K562 (cell line): ENCODE results near the gene CD82. TPM values are rescaled to one million over a fixed set of nuclear protein-coding genes. Genes with fewer than 3 reads are reported as not detected.

ENCODE experiments used
- ATAC-seq: fragments of 200-7000 bp; cut with Tn5 transposase; 3 replicates; pipeline ENCODE4 v1.9.1; 2020; ENCODE audit warnings: moderate library complexity
- BruUV-seq: library from RNA; stranded (reverse); fragments of 400-500 nt; replicated peaks from 2 replicates; lab custom pipeline; 2021; lab: Mats Ljungman, UMichigan
- CTCF ChIA-PET: fragments of 300-600 bp; formaldehyde crosslinking; extraction: SDS; loops from one replicate; lab custom pipeline; 2021; ENCODE audit warnings: low intra/inter-chr PET ratio; lab: Yijun Ruan, JAX
- POLR2A ChIA-PET: fragments of 300-600, 350-650 bp; sonication (Branson Sonifier 250); formaldehyde crosslinking; extraction: SDS; loops from one replicate; lab custom pipeline; 2021; ENCODE audit warnings: antibody characterized with exemption, inconsistent platforms; lab: Yijun Ruan, JAX
- DNase-seq, 4 experiments: peaks; one replicate each; pipeline versions ENCODE4 v3.0.0 to v3.0.0-alpha.2; 2011 to 2018; ENCODE audit warnings: low spot score in 3 of 4, mixed read lengths in 3 of 4; ENCODE audit errors: extremely low read depth in 1 of 4
- FAIRE-seq: peaks from 2 replicates; lab custom pipeline; 2011; peaks lifted over from hg19 to GRCh38; lab: Jason Lieb, UNC
- H2AFZ ChIP-seq: 2 replicates; pipeline ENCODE4 v1.6.0; 2011; ENCODE audit warnings: low read depth, low read length, control low read depth, inconsistent platforms
- H3K27ac ChIP-seq: fragments of 200-600 bp; 3 replicates; pipeline ENCODE4 v1.8.0; 2011; ENCODE audit warnings: low read depth, mild to moderate bottlenecking, control low read depth, inconsistent platforms, low read length, moderate library complexity, mixed read lengths; ENCODE audit errors: extremely low read depth
- H3K27me3 ChIP-seq, 2 experiments: fragments of 300-600 bp in 1 of 2; 2 replicates in 1 of 2; 3 replicates in 1 of 2; pipeline versions ENCODE4 v1.6.0 to v1.8.0; 2011; ENCODE audit warnings: inconsistent platforms in 2 of 2, low read length in 2 of 2, mild to moderate bottlenecking in 1 of 2, mixed read lengths in 1 of 2, moderate library complexity in 1 of 2; ENCODE audit not compliant: control insufficient read depth in 2 of 2, insufficient read depth in 2 of 2
- H3K36me3 ChIP-seq: fragments of 300-600 bp; 3 replicates; pipeline ENCODE4 v1.8.0; 2011; ENCODE audit warnings: mild to moderate bottlenecking, low read length, inconsistent platforms; ENCODE audit not compliant: control insufficient read depth, insufficient read depth
- H3K4me1 ChIP-seq, 2 experiments: fragments of 200-600 bp in 1 of 2; replicated peaks in 1 of 2; 2 replicates in 1 of 2; 3 replicates in 1 of 2; pipeline versions ENCODE4 v1.5.1 to v1.8.0; 2011; ENCODE audit warnings: inconsistent platforms in 2 of 2, low read length in 2 of 2, mild to moderate bottlenecking in 1 of 2, mixed read lengths in 1 of 2, moderate library complexity in 1 of 2; ENCODE audit not compliant: control insufficient read depth in 2 of 2, insufficient read depth in 2 of 2
- H3K4me2 ChIP-seq: 2 replicates; pipeline ENCODE4 v1.6.1; 2011; ENCODE audit warnings: low read length, control low read depth, inconsistent platforms, mixed read lengths; ENCODE audit not compliant: insufficient read depth
- H3K4me3 ChIP-seq: fragments of 200-600 bp; sonication (generic), shearing (Covaris generic); 2 replicates; pipeline ENCODE4 v1.5.1; 2016; ENCODE audit warnings: control low read depth, inconsistent platforms
- H3K79me2 ChIP-seq: fragments of 200-600 bp; 3 replicates; pipeline ENCODE4 v1.8.0; 2011; ENCODE audit warnings: low read length, inconsistent platforms; ENCODE audit not compliant: control insufficient read depth, insufficient read depth
- H3K9ac ChIP-seq, 2 experiments: 2 replicates each; pipeline versions ENCODE4 v1.6.0 to v1.6.1; 2011; ENCODE audit warnings: low read depth in 2 of 2, low read length in 2 of 2, control low read depth in 1 of 2, inconsistent platforms in 1 of 2, mild to moderate bottlenecking in 1 of 2, mixed read lengths in 1 of 2; ENCODE audit not compliant: insufficient read depth in 1 of 2
- H3K9me1 ChIP-seq: one replicate; pipeline ENCODE4 v1.6.0; 2011; ENCODE audit warnings: inconsistent platforms, mild to moderate bottlenecking, low read length, moderate library complexity; ENCODE audit not compliant: control insufficient read depth, insufficient read depth
- H3K9me3 ChIP-seq: replicated peaks from 2 replicates; pipeline ENCODE4 v1.5.1; 2011; ENCODE audit warnings: low read depth, low read length, inconsistent platforms; ENCODE audit not compliant: control insufficient read depth, insufficient read depth
- H4K20me1 ChIP-seq: replicated peaks from 2 replicates; pipeline ENCODE4 v1.6.1; 2011; ENCODE audit warnings: low read length, inconsistent platforms, mixed read lengths; ENCODE audit not compliant: control insufficient read depth, insufficient read depth
- CCAR2 ChIP-seq: fragments of 200-400 bp; formaldehyde crosslinking; IDR thresholded peaks from 2 replicates; pipeline ENCODE4 v1.6.1; 2017; ENCODE audit warnings: mild to moderate bottlenecking, low read depth, low read length
- EGR1 ChIP-seq: fragments of 450-650 bp; conservative IDR thresholded peaks from 2 replicates; pipeline ENCODE4 v1.6.1; 2017; ENCODE audit warnings: mild to moderate bottlenecking
- ELF4 ChIP-seq: fragments of 450-650 bp; formaldehyde crosslinking; IDR thresholded peaks from 2 replicates; pipeline ENCODE4 v1.4.0; 2022; ENCODE audit warnings: missing genetic modification characterization
- GATAD2B ChIP-seq: fragments of 450-650 bp; IDR thresholded peaks from 2 replicates; pipeline ENCODE4 v1.6.1; 2017; ENCODE audit warnings: mild to moderate bottlenecking, borderline replicate concordance
- PKNOX1 ChIP-seq: fragments of 450-650 bp; IDR thresholded peaks from 2 replicates; pipeline ENCODE4 v1.6.1; 2016
- PPARD ChIP-seq: fragments of 250-450 bp; sonication (Bioruptor Pico); IDR thresholded peaks from 2 replicates; pipeline ENCODE4 v1.8.0; 2022; ENCODE audit warnings: inconsistent platforms, mild to moderate bottlenecking, moderate library complexity
- TEAD4 ChIP-seq, 2 experiments: sonication (generic) in 1 of 2; formaldehyde crosslinking in 1 of 2; IDR thresholded peaks; 2 replicates each; pipeline versions ENCODE4 v1.6.1 to v1.8.0; 2012 to 2022; ENCODE audit warnings: borderline replicate concordance in 1 of 2, inconsistent platforms in 1 of 2, low read length in 1 of 2, mild to moderate bottlenecking in 1 of 2, missing genetic modification reagents in 1 of 2
- WGBS: fragments of 100-300 bp; shearing (Covaris generic); methylation state at CpG from one replicate; pipeline ENCODE4 v1.1.6; 2016; ENCODE audit warnings: low coverage, mixed read lengths; ENCODE audit not compliant: insufficient coverage; ENCODE audit errors: missing lambda C conversion rate; 5-methylcytosine and 5-hydroxymethylcytosine counted together
- in situ Hi-C: fragments of 300-500 bp; cut with MboI; formaldehyde crosslinking; loops from 4 replicates; pipeline ENCODE4 v1.15.0; 2018; ENCODE audit warnings: inconsistent platforms, mixed read lengths
- intact Hi-C: fragments of 100-400 bp; cut with micrococcal nuclease; formaldehyde crosslinking; loops from 2 replicates; pipeline ENCODE4 v1.14.2; 2022
- polyA plus RNA-seq, 8 experiments: library from polyadenylated mRNA; depleted of rRNA in 4 of 8; stranded (reverse) in 5 of 8; unstranded in 3 of 8; fragments of >200 nt; fragmentation: Nextera tagmentation in 2 of 8; fragmentation: Illumina TruSeq in 1 of 8; extraction: Ambion mirVana in 2 of 8; extraction: Trizol in 1 of 8; gene quantifications; 2 replicates each; pipeline versions ENCODE4 v1.2.1 to v1.2.3, GENCODE V29; 2011 to 2014; ENCODE audit warnings: inconsistent platforms in 1 of 8, missing spikeins in 1 of 8
- total RNA-seq, 7 experiments: library from RNA; depleted of rRNA in 6 of 7; stranded (reverse); fragments of >200 nt in 6 of 7; fragmentation: Illumina TruSeq in 2 of 7; extraction: Trizol in 2 of 7; gene quantifications; 2 replicates each; pipeline versions ENCODE4 v1.2.1 to v1.2.3, GENCODE V29; 2011 to 2021; ENCODE audit warnings: low replicate concordance in 1 of 7

Gene CD82
- total and polyA plus RNA-seq, 9 of the 15 experiments (the other 6 are each of a cell fraction or from before 2014, with no cell fraction given) = 0.27 to 9.4 (median 3.0) TPM

GRCh38 chr11:44526438-44526837 lies 39.0 kb upstream of the CD82 start:
- intact Hi-C loops = no loop called here
- no peak for FAIRE-seq
- no peak for DNase-seq
- POLR2A ChIA-PET = no interaction called here
- TF ChIP-seq TEAD4 (IDR thresholded peaks at IDR 0.05; ENCODE audit: low read length) (no peak), TEAD4 (CRISPR knock-in tag; IDR thresholded peaks at IDR 0.05; ENCODE audit: borderline replicate concordance) (no peak), ELF4 (no peak), EGR1 (peak; percentile 37; the same call in 1 of the 2 replicates), CCAR2 (no peak), PPARD (CRISPR knock-in tag) (no peak), PKNOX1 (peak; percentile 78), GATAD2B (no peak)
- TF ChIP-seq, all 486 proteins: peak for 2
- CTCF ChIA-PET = interaction anchor here (0.7 kb wide), 1 partner anchor 133 kb away, joined by 4 read pairs; no protein-coding TSS in a partner anchor
- Histone ChIP-seq H3K27ac (no peak overlapping the region), H3K9me1 (no peaks in the 10 kb centered on the region), H3K79me2 (no peaks in the 10 kb centered on the region), H3K9me3 (peaks cover 3% of the 10 kb centered on the region; the same call in 1 of the 2 replicates), H3K36me3 (no peaks in the 10 kb centered on the region; the same call in 2 of the 3 replicates), H3K4me3 (no peak overlapping the region), H3K27me3 (no peaks in the 10 kb centered on the region), H2AFZ (peak overlapping the region; percentile 40; the same call in 1 of the 2 replicates), H3K4me1 (peaks cover 56 to 66% of the 10 kb centered on the region in 2 experiments), H4K20me1 (no peaks in the 10 kb centered on the region), H3K9ac (peak overlapping the region in 1 of 2 experiments; percentile 46; a peak in 1 of 4 replicates), H3K4me2 (no peak overlapping the region)
- in situ Hi-C loops = no loop called here
- no peak for ATAC-seq
- no TSS peak for BruUV-seq
- 70% methylated on average over 4 of the region's 12 CpGs for WGBS
